RWPE1 (cell line): ENCODE data around the gene EVPLL.
"Not testable (repeated sequence)": the region's sequence is repeated elsewhere in the genome, so short reads cannot be mapped to it uniquely, and the experiment has no call there.

Experiments used
- CTCF ChIA-PET: fragments of 350-600 bp; sonication (Branson Sonifier 250); formaldehyde crosslinking; extraction: SDS; loops from one replicate; lab custom pipeline; 2021; lab: Yijun Ruan, JAX
- POLR2A ChIA-PET: fragments of 400-600 bp; formaldehyde crosslinking; extraction: SDS; loops from one replicate; lab custom pipeline; 2020; ENCODE audit warnings: antibody characterized with exemption; ENCODE audit not compliant: low non-redundant PET; lab: Yijun Ruan, JAX
- DNase-seq: peaks from one replicate; pipeline ENCODE4 v3.0.0; 2012; ENCODE audit warnings: low spot score
- H3K27ac ChIP-seq: fragments of 450-650 bp; 2 replicates; pipeline ENCODE4 v1.5.1; 2017

Gene EVPLL

DNA sequence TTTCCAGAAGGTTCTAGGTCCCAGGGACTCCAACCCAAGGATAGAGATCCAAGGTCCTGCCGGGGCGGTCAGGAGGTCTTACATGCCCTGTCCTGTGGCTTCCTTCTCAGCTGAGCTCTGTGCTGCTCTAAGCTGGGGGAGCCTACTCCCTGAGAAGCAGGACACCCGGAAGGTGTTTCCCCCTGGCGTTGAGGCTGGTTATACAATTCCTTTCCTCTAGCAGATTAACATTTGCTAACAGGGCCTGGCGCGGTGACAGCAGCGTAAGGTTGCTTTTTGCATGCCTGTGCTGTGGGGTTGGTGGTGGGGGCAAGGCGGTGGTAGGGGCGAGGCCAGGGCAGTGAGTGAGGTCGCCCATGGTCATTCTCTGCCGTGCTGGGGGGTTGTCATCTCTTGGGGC lies 43.9 kb downstream of the EVPLL start:
- H3K27ac ChIP-seq, CTCF ChIA-PET, POLR2A ChIA-PET, DNase-seq: not testable (repeated sequence)

DNA sequence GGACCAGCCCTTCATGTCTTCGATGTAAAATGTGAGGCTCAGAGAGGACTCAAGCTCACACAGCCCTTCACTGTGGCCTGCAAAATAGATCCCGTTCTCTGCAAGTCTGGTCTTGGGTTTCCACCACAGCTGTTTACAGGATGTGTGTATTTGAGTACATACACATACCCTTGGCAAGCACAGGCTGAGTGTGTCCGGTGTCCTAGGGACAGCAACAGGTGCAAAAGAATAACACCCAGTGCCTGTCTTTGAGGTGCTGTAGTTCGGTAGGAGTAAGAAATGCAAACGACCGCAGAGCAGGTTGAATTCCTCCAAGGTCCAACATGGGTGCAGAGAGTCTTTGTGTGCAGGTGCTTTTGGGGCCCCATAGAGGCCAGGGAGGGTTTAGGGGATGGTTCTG lies 44.9 kb downstream of the EVPLL start:
- CTCF ChIA-PET, DNase-seq, POLR2A ChIA-PET, H3K27ac ChIP-seq: not testable (repeated sequence)

DNA sequence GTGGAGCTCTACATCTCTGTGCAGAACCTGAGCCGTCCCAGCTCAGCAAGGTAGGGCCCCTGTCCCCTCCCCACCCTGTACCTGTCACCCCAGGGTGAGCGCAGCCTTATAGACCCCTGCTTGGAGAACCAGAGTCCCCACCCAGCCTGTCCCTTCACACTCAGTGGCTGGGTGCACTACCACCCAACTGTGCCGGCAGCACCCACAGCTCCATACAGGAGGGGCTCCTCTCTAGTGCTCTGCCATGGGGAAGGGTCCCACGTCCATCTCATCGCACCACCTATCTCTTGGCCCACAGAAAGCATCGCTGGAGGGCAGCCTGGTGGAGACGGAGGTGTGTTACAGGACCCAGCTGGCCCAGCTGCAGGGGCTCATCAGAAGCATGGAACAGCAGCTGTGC lies 45.4 kb downstream of the EVPLL start:
- CTCF ChIA-PET, DNase-seq, POLR2A ChIA-PET, H3K27ac ChIP-seq: not testable (repeated sequence)

DNA sequence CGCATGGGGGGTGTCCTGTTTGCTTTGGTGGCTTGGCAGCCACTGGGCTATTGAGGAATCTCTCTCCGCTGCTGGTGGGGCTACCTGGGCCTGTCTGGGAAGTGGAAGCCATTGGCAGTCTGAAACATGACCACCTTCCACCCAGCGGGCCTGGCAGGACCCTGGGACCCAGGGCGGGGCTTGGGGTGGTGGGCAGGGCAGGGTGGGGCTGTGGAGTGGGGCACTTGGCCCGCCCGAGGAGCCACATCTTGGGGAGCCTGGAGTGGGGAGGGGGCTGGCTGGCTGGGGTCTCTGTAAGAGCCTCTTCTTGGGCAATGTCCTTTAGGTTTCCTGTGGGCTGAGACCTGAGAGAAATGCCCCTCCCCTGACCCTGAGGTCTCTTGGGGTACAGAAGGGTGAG lies 48.0 kb downstream of the EVPLL start:
- CTCF ChIA-PET, H3K27ac ChIP-seq, POLR2A ChIA-PET, DNase-seq: not testable (repeated sequence)

DNA sequence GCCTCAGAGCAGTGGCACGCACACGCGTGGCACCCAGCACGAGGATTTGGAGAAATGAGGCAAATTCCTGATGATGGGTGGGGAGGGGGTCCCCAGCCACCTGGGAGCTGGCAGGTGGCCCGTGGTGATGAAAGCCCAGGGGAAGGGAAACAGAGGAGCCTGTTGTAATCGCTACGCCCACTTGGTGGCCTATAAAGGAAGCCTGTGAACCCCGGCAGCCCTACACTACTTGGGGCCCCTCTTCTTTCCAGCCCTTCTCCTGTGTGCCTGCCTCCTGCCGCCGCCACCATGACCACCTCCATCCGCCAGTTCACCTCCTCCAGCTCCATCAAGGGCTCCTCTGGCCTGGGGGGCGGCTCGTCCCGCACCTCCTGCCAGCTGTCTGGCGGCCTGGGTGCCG lies 49.1 kb downstream of the EVPLL start:
- POLR2A ChIA-PET, DNase-seq, H3K27ac ChIP-seq, CTCF ChIA-PET: not testable (repeated sequence)

- CTCF ChIA-PET, H3K27ac ChIP-seq, POLR2A ChIA-PET, DNase-seq: not testable (repeated sequence)
Measured at GRCh38 chr17:18432206-18432605, 54.6 kb downstream of the EVPLL start.
